Measurements from ENCODE around the gene CADPS. TPM values are rescaled to one million over a fixed set of nuclear protein-coding genes. Genes with fewer than 3 reads are reported as not detected.

Gene CADPS
- total and polyA plus RNA-seq, 10 donors: 0.16 to 3.6 (median 0.40) TPM

DNA sequence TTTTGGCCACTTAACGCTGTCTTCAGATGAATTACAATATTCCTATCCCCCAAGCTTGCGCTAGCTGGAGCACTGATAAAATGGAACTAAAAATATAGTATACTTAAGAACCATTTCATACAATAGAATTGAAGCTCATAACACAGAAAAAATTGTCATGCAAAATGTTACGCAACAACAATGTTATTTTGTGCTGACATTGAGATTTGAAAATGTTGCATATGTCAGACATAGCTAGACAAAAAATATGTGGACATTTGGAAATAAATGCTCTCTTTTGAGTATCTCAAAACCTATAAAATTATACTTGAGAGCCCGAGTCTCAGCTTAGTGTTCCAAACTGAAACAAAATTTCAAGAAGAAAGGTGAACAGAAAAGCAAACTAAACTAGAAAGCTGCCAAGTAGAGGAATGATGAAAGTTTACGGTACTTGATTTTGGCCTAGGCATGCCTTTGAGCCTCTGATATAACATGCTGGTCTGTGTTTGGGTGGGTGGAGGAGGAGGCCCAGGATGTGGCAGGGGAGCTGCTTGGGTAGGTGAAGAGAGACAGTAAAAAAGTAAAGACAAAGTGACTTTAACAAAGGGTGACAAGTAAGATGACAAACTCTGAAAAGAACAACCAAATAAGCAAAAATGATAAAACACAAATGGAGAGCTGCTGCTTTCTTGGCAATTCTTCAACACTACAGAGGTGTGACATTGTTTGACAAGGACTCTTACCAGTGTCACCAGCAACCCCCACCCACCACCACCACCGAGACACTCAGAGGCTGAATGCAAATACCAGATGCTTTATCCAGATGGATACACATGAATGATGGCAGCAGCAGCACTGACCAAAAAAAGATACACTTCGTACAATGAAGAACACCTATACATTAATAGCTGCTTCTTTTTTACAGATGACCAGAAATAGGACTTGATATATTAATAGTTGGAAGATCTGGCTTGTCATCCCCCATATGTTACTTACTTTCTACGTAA is 372.6 kb downstream of the CADPS start:
- no peaks in the 10 kb centered on the region for H3K4me1 ChIP-seq
- H3K9me3 ChIP-seq: no peaks in the 10 kb centered on the region
- no peak for DNase-seq
- H3K27ac ChIP-seq: no peak overlapping the region
- intact Hi-C loops (cut with DNase I; ENCODE audit: low total_unique reads): no loop called here
- H3K27me3 ChIP-seq (replicated peaks in 1 of 7): no peaks in the 10 kb centered on the region
- no peak for TF ChIP-seq POLR2A (IDR thresholded peaks at IDR 0.05)
- TF ChIP-seq, protein P1, sequence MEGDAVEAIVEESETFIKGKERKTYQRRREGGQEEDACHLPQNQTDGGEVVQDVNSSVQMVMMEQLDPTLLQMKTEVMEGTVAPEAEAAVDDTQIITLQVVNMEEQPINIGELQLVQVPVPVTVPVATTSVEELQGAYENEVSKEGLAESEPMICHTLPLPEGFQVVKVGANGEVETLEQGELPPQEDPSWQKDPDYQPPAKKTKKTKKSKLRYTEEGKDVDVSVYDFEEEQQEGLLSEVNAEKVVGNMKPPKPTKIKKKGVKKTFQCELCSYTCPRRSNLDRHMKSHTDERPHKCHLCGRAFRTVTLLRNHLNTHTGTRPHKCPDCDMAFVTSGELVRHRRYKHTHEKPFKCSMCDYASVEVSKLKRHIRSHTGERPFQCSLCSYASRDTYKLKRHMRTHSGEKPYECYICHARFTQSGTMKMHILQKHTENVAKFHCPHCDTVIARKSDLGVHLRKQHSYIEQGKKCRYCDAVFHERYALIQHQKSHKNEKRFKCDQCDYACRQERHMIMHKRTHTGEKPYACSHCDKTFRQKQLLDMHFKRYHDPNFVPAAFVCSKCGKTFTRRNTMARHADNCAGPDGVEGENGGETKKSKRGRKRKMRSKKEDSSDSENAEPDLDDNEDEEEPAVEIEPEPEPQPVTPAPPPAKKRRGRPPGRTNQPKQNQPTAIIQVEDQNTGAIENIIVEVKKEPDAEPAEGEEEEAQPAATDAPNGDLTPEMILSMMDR (IDR thresholded peaks at IDR 0.05 in 8 of 11, conservative IDR thresholded peaks at IDR 0.05 in 3 of 11): no peak
- TF ChIP-seq POLR2AphosphoS5 (IDR thresholded peaks at IDR 0.05): no peak
- WGBS, 5 donors: 63 to 75% (median 67%) methylated on average over 8 of the region's 8 CpGs
- no peak overlapping the region for H3K4me3 ChIP-seq
- H3K36me3 ChIP-seq: no peaks in the 10 kb centered on the region

- intact Hi-C loops (cut with DNase I; ENCODE audit: low total_unique reads): no loop called here
- Histone ChIP-seq H3K9me3 (no peaks in the 10 kb centered on the region), H3K36me3 (no peaks in the 10 kb centered on the region), H3K4me3 (no peak overlapping the region), H3K27me3 (replicated peaks in 1 of 7) (no peaks in the 10 kb centered on the region), H3K4me1 (no peaks in the 10 kb centered on the region), H3K27ac (no peak overlapping the region)
- WGBS, 5 donors: 65 to 77% (median 70%) methylated on average over 3 of the region's 3 CpGs
- no peak for DNase-seq
- TF ChIP-seq, protein P1 (IDR thresholded peaks at IDR 0.05 in 8 of 11, conservative IDR thresholded peaks at IDR 0.05 in 3 of 11): no peak
- no peak for TF ChIP-seq POLR2A (IDR thresholded peaks at IDR 0.05)
- TF ChIP-seq POLR2AphosphoS5 (IDR thresholded peaks at IDR 0.05): no peak
These were observed 373.9 kb downstream of the CADPS start for GRCh38 chr3:62501289-62501668.

DNA sequence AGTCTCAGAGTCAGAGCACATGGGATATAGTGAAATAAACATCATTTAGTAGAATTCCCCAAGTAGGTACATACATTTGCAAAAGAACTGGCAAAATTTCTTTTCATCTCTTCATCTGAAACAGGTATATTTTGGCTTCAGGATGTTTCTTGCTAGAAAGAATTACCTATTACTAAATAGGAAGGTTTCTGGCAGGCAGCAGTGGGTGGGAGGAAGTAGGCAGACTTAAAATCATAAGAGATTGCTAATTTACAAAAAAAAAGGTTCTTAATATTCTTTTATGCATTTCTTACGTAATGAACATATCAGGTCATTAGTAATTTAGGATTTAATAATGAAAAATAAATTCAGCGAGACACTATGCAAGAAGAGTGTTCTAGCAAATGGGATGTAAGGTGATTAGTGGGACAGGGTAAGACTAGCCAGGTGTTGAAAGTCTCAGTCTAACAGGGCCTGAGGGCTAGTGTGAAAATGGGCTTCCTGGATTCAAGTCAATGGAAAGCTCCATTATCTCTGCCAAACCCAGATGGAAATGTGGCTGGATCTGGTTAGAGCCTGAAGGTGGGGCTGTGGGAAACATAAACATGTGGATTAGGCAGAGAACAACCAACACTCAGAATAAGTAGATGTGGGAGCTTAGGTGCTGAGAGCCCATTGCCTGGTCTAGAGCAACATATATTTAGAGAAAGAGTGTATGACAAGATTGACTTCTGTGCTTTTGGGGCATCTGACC is 374.5 kb downstream of the CADPS start:
- TF ChIP-seq, protein P1 (IDR thresholded peaks at IDR 0.05 in 8 of 11, conservative IDR thresholded peaks at IDR 0.05 in 3 of 11): no peak
- TF ChIP-seq POLR2A (IDR thresholded peaks at IDR 0.05) (no peak), POLR2AphosphoS5 (IDR thresholded peaks at IDR 0.05) (no peak)
- 82 to 93% (median 86%) methylated on average over 2 of the region's 2 CpGs for WGBS, 5 donors
- intact Hi-C loops (cut with DNase I; ENCODE audit: low total_unique reads): no loop called here

GRCh38 chr3:62497156-62497555 is 378.1 kb downstream of the CADPS start:
- intact Hi-C loops (cut with DNase I; ENCODE audit: low total_unique reads): no loop called here
- H3K4me1 ChIP-seq: no peaks in the 10 kb centered on the region
- no peak overlapping the region for H3K27ac ChIP-seq
- WGBS, 5 donors: 64 to 79% (median 71%) methylated on average over 5 of the region's 5 CpGs
- TF ChIP-seq POLR2A (IDR thresholded peaks at IDR 0.05) (no peak), POLR2AphosphoS5 (IDR thresholded peaks at IDR 0.05) (no peak)
- TF ChIP-seq, protein P1 (IDR thresholded peaks at IDR 0.05 in 8 of 11, conservative IDR thresholded peaks at IDR 0.05 in 3 of 11): no peak
- no peak for DNase-seq
- H3K27me3 ChIP-seq (replicated peaks in 1 of 7): no peaks in the 10 kb centered on the region
- H3K9me3 ChIP-seq: no peaks in the 10 kb centered on the region
- no peak overlapping the region for H3K4me3 ChIP-seq
- no peaks in the 10 kb centered on the region for H3K36me3 ChIP-seq

More for the DNA sequence above, 374.5 kb downstream of the CADPS start:
- no peaks in the 10 kb centered on the region for H3K4me1 ChIP-seq
- no peak for DNase-seq
- no peak overlapping the region for H3K4me3 ChIP-seq
- H3K36me3 ChIP-seq: no peaks in the 10 kb centered on the region
- H3K9me3 ChIP-seq: no peaks in the 10 kb centered on the region
- H3K27me3 ChIP-seq (replicated peaks in 1 of 7): no peaks in the 10 kb centered on the region
- H3K27ac ChIP-seq: no peak overlapping the region
